HAP-1 (cell line): ENCODE results near the gene RAB10.
"Not testable (repeated sequence)": the region's sequence is repeated elsewhere in the genome, so short reads cannot be mapped to it uniquely, and the experiment has no call there.

Experiments used
- DNase-seq, 2 experiments: peaks; one replicate each; pipeline ENCODE4 v3.0.0-alpha.2; 2016 to 2020; ENCODE audit warnings: low spot score in 2 of 2
- H3K27me3 ChIP-seq: fragments of 250-450 bp; sonication (Bioruptor Pico); 2 replicates; pipeline ENCODE4 v1.5.1; 2020; ENCODE audit warnings: low read depth, mild to moderate bottlenecking, moderate library complexity
- H3K36me3 ChIP-seq: fragments of 250-450 bp; sonication (Bioruptor Pico); replicated peaks from 2 replicates; pipeline ENCODE4 v1.5.1; 2020; ENCODE audit warnings: mild to moderate bottlenecking
- H3K4me1 ChIP-seq: fragments of 250-450 bp; sonication (Bioruptor Pico); 2 replicates; pipeline ENCODE4 v1.5.1; 2020; ENCODE audit warnings: mild to moderate bottlenecking
- H3K4me3 ChIP-seq: fragments of 250-450 bp; sonication (Bioruptor Pico); 2 replicates; pipeline ENCODE4 v1.5.1; 2020; ENCODE audit warnings: mild to moderate bottlenecking, moderate library complexity
- H3K9me3 ChIP-seq: fragments of 250-450 bp; sonication (Bioruptor Pico); 2 replicates; pipeline ENCODE4 v1.5.1; 2020; ENCODE audit warnings: mild to moderate bottlenecking, moderate library complexity
- in situ Hi-C: fragments of 300-500 bp; cut with MboI; formaldehyde crosslinking; loops from 3 replicates; pipeline ENCODE4 v1.14.3; 2020; ENCODE audit warnings: low sequenced_read_pairs, inconsistent platforms, mixed read lengths

RAB10 gene

GRCh38 chr2:26025509-26025908 lies 8.4 kb upstream of the RAB10 start:
- H3K27me3 ChIP-seq, result no peaks in the 10 kb centered on the region; the same call in 1 of the 2 replicates
- in situ Hi-C loops, result no loop called here
- H3K9me3 ChIP-seq, result no peaks in the 10 kb centered on the region
- no peaks in the 10 kb centered on the region for H3K36me3 ChIP-seq
- H3K4me3 ChIP-seq, result no peak overlapping the region
- H3K4me1 ChIP-seq, result no peaks in the 10 kb centered on the region
- no peak for DNase-seq

- H3K4me3 ChIP-seq, H3K27me3 ChIP-seq, H3K4me1 ChIP-seq, DNase-seq, in situ Hi-C loops, H3K9me3 ChIP-seq, H3K36me3 ChIP-seq: not testable (repeated sequence)
These were observed 5.8 kb upstream of the RAB10 start for GRCh38 chr2:26028083-26028482.

GRCh38 chr2:26032586-26033269 lies 1.2 kb upstream of the RAB10 start:
- peaks cover 14% of the 10 kb centered on the region for H3K36me3 ChIP-seq
- in situ Hi-C loops, DNase-seq: not testable (repeated sequence)

DNA sequence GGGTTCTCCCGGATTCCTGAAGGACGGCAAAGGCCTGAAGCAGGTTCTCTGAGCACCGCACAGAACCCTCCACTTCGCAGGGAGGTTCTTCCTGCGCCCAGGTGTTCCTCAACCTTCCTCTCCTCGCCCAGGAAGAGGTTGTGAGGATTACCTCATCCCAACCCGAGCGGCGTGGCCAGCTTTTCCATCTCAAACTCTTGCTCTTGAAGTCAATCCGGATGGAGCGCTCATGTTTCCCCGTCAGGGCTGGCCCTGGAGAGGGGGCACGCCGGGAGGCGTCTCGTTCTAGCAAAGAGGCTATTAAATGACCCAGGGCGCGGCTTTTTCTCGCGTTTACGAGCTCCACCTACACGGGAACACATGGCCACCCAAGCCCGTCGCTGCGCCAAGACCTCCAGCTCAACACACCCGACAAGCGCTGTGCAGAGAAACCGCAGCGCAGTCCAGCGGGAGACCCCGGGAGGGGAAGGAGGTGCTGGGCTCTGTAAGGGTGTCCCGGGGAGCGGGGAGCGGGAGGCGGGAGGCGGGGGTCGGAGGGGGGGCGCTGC lies 540 bp upstream of the RAB10 start:
- H3K27me3 ChIP-seq, result no peaks in the 10 kb centered on the region
- peak; percentile 80 to 91 for DNase-seq
- H3K4me1 ChIP-seq, result peaks cover 6% of the 10 kb centered on the region; the same call in 1 of the 2 replicates
- H3K4me3 ChIP-seq, result peak overlapping the region; percentile 99
- no peaks in the 10 kb centered on the region for H3K9me3 ChIP-seq
- in situ Hi-C loops, result no loop called here
- peaks cover 16% of the 10 kb centered on the region for H3K36me3 ChIP-seq

More at GRCh38 chr2:26032586-26033269, 1.2 kb upstream of the RAB10 start:
- H3K9me3 ChIP-seq, H3K27me3 ChIP-seq, H3K4me1 ChIP-seq: not testable (repeated sequence)
- peak overlapping the region; percentile 99 for H3K4me3 ChIP-seq

DNA sequence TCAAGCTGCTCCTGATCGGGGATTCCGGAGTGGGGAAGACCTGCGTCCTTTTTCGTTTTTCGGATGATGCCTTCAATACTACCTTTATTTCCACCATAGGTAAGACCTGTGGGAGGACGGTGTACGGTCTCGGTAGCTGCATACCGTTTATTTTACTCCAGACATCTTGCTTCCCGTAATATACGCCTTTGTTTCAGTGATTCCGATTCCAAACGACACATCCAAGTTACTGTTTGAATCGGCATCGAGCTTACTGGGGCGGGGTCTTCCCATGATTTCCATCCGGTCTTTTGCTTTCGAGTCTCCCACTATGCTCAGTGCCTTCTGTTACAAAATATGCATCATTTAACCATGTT lies 731 bp downstream of the RAB10 start:
- Histone ChIP-seq H3K36me3 (peaks cover 23% of the 10 kb centered on the region), H3K9me3 (peaks cover under 1% of the 10 kb centered on the region; the same call in 1 of the 2 replicates), H3K27me3 (no peaks in the 10 kb centered on the region), H3K4me1 (peaks cover 6% of the 10 kb centered on the region), H3K4me3 (peak overlapping the region; percentile 99)
- in situ Hi-C loops, result no loop called here
- DNase-seq, result peak in 1 of 2 experiments; percentile 29

DNA sequence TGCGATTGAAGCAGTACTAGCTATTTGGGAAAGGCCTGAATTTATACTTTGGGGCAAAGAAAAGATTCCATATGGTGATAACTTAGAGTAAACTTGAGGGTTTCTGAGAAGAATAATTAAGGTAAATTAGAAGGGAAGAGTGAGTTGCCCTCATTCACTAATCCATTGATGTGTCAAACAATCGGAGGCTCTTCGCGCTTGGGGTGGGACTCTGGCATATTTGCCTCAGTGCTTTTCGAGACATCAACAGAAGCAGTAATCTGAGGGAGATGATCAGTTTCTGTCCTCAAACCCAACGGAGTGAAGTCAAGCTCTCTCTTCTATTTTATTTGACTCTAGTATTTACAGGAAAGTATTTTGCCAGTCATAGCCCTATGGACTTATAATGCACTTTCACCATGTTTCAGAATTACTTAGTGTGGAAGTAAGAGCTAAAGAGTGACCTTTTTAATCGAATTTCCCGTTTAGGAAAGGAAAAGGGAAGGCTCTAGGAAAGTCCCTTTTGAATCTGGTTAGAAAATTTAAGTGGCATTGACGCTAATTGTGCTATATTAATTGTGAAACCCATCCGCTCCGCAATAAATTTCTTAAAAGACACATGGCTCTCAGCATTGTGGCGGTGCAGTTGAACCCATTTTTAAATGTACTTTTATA lies 1.3 kb downstream of the RAB10 start:
- in situ Hi-C loops, result no loop called here
- Histone ChIP-seq H3K4me3 (peak overlapping the region; percentile 99), H3K4me1 (peaks cover 9% of the 10 kb centered on the region), H3K27me3 (no peaks in the 10 kb centered on the region), H3K36me3 (peaks cover 23% of the 10 kb centered on the region), H3K9me3 (peaks cover 2% of the 10 kb centered on the region; the same call in 1 of the 2 replicates)
- peak in 1 of 2 experiments; percentile 34 for DNase-seq

DNA sequence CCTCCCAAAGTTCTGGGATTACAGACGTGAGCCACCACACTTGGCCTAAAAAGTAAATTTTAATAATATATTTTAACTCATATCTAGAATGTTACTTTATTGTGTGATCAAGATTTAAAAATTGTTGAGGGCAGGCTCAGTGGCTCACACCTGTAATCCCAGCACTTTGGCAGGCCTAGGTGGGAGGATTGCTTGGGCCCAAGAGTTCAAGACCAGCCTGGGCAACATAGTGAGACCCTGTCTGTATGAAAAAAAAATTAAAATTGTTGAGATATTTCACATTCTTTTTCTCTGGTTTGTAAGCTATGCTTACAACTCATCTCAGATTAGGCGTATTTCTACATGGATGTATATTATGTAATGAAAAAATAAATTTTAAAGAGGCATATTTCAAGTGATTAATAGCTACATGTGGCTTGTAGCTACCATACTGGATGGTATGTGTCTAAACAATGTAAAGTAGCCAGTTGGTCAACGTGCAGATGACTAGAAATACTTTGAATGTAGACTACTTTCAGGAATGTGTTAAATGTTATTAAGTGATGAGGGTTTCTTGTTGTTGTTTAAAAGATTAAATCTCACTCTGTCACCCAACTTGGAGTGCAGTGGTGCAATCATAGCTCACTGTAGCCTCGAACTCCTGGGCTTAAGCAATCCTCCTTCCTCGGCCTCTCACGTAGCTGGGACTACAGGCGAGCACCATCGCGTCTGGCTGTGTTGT lies 5.9 kb downstream of the RAB10 start:
- peaks cover 24% of the 10 kb centered on the region for H3K4me1 ChIP-seq
- DNase-seq, result no peak
- H3K27me3 ChIP-seq, result no peaks in the 10 kb centered on the region
- H3K9me3 ChIP-seq, result peaks cover 2% of the 10 kb centered on the region; the same call in 1 of the 2 replicates
- in situ Hi-C loops, result no loop called here
- no peak overlapping the region for H3K4me3 ChIP-seq
- H3K36me3 ChIP-seq, result peaks cover 25% of the 10 kb centered on the region

- Histone ChIP-seq H3K36me3 (peaks cover 19% of the 10 kb centered on the region), H3K4me3 (no peak overlapping the region), H3K9me3 (peaks cover 5% of the 10 kb centered on the region; the same call in 1 of the 2 replicates), H3K27me3 (no peaks in the 10 kb centered on the region), H3K4me1 (peaks cover 20% of the 10 kb centered on the region)
- DNase-seq, result no peak
- in situ Hi-C loops, result no loop called here
These were observed 9.2 kb downstream of the RAB10 start for GRCh38 chr2:26043109-26043508.

DNA sequence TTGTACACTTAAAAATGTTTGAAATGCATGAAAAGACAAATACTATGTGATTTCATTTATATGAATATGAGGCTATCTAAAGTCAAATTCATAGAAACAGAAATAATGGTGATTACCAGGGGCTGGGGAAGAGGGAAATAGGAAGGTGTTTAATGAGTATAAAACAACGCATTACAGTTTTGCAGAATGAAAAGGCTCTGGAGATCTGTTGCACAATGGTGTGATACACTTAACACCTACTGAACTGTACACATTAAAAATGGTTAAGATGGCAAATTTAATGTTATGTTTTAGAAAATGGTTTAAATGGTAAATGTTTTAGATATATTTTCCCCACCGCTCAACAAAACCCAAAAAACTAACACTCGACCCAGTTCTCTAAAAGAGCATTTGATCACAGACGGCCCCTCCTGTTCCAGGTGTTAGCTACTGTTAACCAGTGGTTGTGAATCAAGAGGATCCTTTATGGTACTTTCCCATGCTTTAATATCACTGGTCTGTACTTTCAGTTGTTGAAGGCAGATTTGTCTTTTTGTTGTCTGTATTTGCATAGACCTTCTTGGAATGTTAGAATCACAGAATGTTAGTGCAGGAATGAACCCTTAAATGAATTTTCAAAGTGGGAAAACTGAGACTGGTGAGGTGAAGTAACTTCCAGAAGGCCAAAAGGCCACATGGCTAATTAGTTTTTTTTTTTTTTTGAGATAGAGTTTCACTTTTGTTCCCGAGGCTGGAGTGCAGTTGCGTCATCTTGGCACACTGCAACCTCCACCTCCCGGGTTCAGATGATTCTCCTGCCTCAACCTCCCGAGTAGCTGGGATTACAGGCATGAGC lies 10.2 kb downstream of the RAB10 start:
- peaks cover 15% of the 10 kb centered on the region for H3K36me3 ChIP-seq
- peaks cover 5% of the 10 kb centered on the region; the same call in 1 of the 2 replicates for H3K9me3 ChIP-seq
- no peaks in the 10 kb centered on the region for H3K27me3 ChIP-seq
- H3K4me3 ChIP-seq, result no peak overlapping the region
- in situ Hi-C loops, result no loop called here
- peaks cover 20% of the 10 kb centered on the region for H3K4me1 ChIP-seq
- peak in 1 of 2 experiments; percentile 33 for DNase-seq

DNA sequence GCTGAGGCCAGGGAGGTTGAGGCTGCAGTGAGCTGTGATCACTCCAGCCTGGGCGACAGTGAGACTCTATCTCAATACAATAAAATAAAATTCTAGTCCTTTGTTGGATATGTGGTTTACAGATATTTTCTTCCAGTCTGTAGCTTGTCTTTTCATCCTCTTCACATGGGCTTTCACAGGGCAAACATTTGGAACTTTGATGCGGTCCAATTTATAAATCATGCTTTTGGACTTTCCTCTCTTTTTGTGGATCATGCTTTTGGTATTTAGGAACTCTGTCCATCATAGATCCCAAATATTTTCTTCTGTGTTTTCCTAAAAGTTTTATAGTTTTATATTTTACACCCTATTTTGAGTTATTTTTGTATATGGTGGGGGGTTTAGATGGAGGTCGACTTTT lies 14.9 kb downstream of the RAB10 start:
- in situ Hi-C loops, result no loop called here
- no peak for DNase-seq
- H3K4me3 ChIP-seq, result no peak overlapping the region
- H3K36me3 ChIP-seq, result peaks cover 12% of the 10 kb centered on the region; the same call in 1 of the 2 replicates
- H3K27me3 ChIP-seq, result no peaks in the 10 kb centered on the region
- H3K9me3 ChIP-seq, result 0 out of 2 replicates have a peak, but pooled peaks cover 2% of the 10 kb centered on the region
- H3K4me1 ChIP-seq, result peaks cover 15% of the 10 kb centered on the region

GRCh38 chr2:26049641-26050040 lies 15.8 kb downstream of the RAB10 start:
- in situ Hi-C loops, result no loop called here
- peaks cover 8% of the 10 kb centered on the region for H3K4me1 ChIP-seq

DNA sequence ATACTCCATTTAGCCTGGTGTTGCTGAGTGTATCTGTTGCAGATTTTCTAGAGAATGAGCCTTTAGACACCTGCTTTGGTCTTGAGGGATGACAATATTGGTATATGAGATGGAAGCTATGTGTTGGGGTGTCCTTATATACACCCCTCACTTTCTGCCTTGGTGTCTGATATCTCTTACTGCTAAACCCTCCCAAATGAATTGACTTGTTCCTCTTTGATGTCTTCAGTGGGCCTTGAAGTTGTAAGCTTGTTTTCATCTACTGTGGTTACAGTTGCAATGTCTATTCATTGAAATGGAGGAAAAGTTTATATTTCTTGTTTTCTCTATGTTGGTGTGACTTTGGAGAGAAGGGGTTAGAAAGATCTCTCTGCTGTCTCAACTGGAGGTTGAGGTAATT lies 18.9 kb downstream of the RAB10 start:
- H3K36me3 ChIP-seq, result peaks cover 7% of the 10 kb centered on the region; the same call in 1 of the 2 replicates
- DNase-seq, result no peak
- H3K4me3 ChIP-seq, result no peak overlapping the region
- in situ Hi-C loops, result no loop called here
- H3K4me1 ChIP-seq, result peaks cover 4% of the 10 kb centered on the region
- no peaks in the 10 kb centered on the region for H3K27me3 ChIP-seq
- H3K9me3 ChIP-seq, result no peaks in the 10 kb centered on the region

More at GRCh38 chr2:26049641-26050040, 15.8 kb downstream of the RAB10 start:
- no peak for DNase-seq
- H3K4me3 ChIP-seq, result no peak overlapping the region
- H3K27me3 ChIP-seq, result no peaks in the 10 kb centered on the region
- H3K36me3 ChIP-seq, result peaks cover 12% of the 10 kb centered on the region; the same call in 1 of the 2 replicates
- 0 out of 2 replicates have a peak, but pooled peaks cover 2% of the 10 kb centered on the region for H3K9me3 ChIP-seq
